Stimulated activated CD8-positive, alpha-beta memory T cell treated with anti-CD3 and anti-CD28 coated beads, Interleukin-12 subunit alpha, Interleukin-12 subunit beta, amount 100 ng/mL, for 4 hours (primary cell): Measurements from ENCODE around the gene TPCN2.

ENCODE experiments used
- DNase-seq: peaks from one replicate; pipeline ENCODE4 v3.0.0-alpha.2; 2020; ENCODE audit warnings: low read depth

TPCN2 gene

DNA sequence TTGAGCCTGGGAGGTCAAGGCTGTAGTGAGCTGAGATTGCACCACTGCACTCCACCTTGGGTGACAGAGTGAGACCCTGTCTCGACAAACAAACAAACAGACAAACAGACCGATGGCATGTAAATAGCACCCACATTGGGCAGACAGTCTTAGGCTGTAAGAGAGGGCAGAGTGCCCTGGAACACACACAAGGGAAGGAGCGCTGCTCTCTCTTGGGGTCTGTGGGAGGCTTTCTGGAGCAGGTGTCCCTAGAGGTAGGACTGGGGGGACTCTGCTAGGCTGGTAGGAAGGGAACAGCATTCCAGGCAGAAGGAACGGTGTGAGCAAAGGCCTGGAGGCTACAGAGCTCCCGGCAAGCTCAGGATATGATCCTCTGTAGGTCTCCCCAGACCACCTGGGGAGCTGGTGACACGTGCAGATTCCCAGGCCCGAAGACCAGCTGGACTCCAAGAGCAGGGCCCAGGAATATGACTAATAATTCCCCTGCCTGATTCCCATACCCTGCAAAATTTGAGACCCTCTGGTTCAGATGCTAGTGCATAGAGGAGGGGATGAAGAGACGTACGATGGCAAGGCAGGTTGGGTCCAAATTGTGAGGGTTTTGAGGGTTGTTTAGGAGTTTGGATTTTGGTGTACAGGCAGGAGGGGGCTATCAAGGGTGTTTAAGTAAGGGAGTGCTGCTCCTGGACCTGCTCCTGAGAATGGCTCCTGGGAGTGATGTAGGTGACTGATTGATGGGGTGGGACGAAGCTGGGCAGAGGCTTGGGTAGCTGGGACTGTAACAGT, 118.6 kb downstream of the TPCN2 start:
- DNase-seq, result no peak

DNA sequence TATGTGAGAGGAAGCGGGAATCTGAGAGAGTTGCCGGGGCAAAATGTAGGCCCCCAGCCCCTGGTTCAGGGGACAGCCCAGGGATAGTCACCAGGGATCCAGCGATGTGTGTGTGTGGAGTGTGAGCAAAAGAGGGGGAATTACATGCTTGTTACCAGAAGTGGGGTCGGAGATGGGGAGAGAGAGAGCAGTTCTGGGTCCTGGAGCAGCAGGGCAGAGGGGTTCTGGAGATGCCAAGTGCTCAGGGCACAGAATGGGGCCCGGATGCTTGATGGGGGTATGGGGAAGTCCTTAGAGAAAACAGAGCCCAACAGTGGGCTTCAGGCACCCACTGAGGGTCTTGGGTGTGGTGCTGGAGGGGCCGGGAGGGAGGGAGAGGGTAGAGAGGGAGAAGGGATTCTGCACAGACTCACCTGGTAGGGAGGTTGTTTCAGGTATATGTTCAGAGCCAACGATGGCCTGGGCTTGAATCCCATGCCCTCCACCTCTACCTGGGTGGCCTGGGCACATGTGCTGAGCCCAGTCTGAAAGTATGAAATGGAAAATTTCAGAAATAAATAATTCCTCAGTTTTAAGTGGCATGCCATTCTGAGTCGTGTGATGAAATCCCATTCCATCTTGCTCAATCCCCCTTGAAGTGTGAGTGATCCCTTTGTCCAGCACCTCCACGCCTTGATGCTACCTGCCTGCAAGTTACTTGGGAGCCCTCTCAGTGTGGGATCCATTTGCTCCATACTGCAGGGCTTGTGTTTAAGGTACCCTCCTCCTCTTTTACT, 119.4 kb downstream of the TPCN2 start:
- DNase-seq, result no peak

DNA sequence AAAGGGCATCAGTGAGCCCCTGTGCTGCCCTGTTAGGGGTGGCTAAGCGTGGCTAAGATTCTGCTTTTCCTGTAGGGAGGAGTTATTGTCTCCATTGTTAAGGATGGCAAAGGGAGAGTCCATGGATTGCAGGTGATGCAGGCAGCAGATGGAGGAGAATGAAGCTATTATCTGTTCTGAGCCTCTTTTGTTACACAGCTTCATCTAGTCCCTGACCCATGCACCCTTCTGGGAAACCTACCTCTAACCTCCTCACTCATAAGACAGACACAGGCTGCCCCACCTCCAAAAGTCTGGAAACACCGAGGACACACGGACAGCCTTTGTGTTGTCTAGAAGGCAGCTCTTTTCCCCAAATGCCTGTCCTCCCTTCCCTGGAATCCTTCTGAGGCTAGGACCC, 120.7 kb downstream of the TPCN2 start:
- DNase-seq, result no peak

GRCh38 chr11:69170704-69171103, 122.0 kb downstream of the TPCN2 start:
- DNase-seq, result no peak

GRCh38 chr11:69171476-69172240, 122.9 kb downstream of the TPCN2 start:
- DNase-seq, result no peak

- DNase-seq, result no peak
Observed at GRCh38 chr11:69172674-69173073, 123.9 kb downstream of the TPCN2 start.

DNA sequence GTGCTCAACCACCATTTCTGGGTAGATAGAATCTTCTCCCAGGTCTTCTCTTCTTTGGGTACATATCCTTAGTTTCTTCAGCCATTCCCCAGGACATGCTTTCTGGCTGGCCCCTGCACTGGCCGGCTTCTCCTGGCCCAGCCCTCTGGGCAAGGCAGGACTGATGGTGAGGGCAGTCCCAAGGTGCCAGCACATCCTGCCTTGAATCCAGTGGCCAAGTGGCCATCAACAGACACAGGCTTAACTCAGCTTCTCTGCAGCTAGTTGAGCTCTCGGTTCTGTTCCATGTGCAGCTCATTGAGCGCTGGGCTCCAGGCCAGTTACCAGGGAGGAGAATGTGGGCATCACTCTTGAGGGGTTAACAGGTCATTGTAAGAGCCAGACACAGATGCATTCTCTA, 124.6 kb downstream of the TPCN2 start:
- DNase-seq, result no peak

- no peak for DNase-seq
Observed at GRCh38 chr11:69173925-69174581, 125.3 kb downstream of the TPCN2 start.

GRCh38 chr11:69174841-69175240, 126.1 kb downstream of the TPCN2 start:
- no peak for DNase-seq

DNA sequence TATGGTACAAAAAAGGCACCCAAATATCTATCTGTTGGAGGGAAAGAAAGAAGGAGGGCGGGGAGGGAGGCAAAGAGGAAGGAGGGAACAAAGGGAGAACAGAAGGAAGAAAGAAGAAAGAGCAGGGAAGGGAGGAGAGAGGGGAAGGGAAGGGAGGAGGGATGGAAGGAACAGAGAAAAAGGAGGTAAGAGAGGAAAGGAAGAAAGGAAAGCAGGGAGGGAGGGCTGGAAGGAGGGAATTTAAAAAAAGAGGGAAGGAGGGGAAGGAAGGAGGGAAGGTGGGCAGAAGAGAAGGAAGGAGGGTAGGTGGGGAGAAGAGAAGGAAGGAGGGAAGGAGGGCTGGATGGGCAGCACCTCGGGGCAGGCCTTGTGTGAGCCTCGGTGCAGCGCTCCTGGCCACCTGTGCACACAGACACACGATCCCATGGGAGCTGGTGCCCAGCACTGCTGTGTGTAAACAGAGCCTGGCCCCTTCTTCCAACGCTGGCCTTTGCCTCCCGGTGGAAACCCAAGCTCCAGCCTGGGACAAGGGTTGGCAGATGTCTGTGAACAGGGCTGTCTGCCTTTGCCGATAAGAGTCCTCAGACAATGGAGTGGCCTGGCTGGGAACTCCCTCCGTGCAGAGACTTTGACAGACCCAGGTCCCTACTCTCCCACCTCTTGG, 130.2 kb downstream of the TPCN2 start:
- DNase-seq, result no peak

- DNase-seq, result no peak
Observed at GRCh38 chr11:69180226-69180625, 131.5 kb downstream of the TPCN2 start.

DNA sequence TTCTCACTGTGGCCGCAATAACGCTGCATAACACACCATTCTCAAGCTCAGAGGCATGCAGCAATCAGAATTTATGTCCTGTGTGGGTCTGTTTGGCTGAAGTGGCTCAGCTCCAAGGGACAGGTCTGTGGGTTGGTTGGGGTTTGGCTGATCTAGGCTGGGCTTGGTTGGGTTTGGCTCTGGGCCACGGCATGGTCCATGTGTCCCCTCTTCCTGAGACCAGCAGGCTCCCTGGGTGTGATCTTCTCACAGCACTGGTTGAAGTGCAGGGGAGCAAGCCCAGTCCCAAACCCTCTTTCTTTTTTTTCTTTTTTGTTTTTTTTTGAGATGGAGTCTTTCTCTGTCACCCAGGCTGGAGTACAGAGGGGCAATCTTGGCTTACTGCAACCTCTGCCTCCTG, 132.0 kb downstream of the TPCN2 start:
- no peak for DNase-seq

GRCh38 chr11:69183613-69184012, 134.9 kb downstream of the TPCN2 start:
- DNase-seq, result no peak
